GM12892 (cell line): ENCODE measurements around the gene FRG2B.
"Not testable (repeated sequence)": the region's sequence is repeated elsewhere in the genome, so short reads cannot be mapped to it uniquely, and the experiment has no call there.

Experiments used
- POLR2A ChIP-seq: IDR thresholded peaks from 2 replicates; pipeline ENCODE4 v1.6.1; 2011; ENCODE audit warnings: low read depth, low read length, control low read depth
- POLR2AphosphoS5 ChIP-seq: IDR thresholded peaks from 2 replicates; pipeline ENCODE4 v1.6.1; 2011; ENCODE audit warnings: low read depth, low read length, control low read depth
- TAF1 ChIP-seq: IDR thresholded peaks from 2 replicates; pipeline ENCODE4 v1.6.1; 2011; ENCODE audit warnings: low read depth, mild to moderate bottlenecking, control low read depth, low read length, borderline replicate concordance

DNA sequence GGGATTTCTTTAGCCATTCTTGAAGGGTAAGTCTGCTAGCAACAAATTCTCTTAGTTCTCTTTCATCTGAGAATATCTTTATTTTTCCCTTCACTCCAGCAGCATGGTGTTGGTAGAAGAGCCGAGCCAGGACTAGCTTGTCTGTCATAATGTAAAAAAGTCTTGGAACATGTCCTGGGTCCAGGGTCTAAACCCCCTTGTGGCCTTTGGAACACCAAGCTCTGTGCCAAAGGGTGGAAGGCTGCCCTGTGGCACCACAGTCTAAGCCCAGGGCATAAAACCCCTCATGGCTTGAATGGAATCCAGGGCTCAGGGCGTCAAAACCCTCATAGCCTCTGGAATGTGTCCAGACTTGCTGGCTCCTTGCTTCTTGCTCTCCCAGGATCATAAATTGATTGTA, 23.2 kb downstream of the FRG2B start:
- TF ChIP-seq POLR2A, POLR2AphosphoS5, TAF1: not testable (repeated sequence)
